BJ (cell line): ENCODE data around the gene FGGY. TPM values are rescaled to one million over a fixed set of nuclear protein-coding genes. Genes with fewer than 3 reads are reported as not detected.

ENCODE experiments used
- CTCF ChIA-PET: fragments of 350-600 bp; formaldehyde crosslinking; extraction: SDS; loops from one replicate; lab custom pipeline; 2021; ENCODE audit warnings: antibody characterized with exemption, inconsistent platforms; lab: Yijun Ruan, JAX
- POLR2A ChIA-PET: fragments of 300-600 bp; sonication (Branson Sonifier 250); formaldehyde crosslinking; extraction: SDS; loops from one replicate; lab custom pipeline; 2021; ENCODE audit warnings: antibody characterized with exemption; lab: Charles Lee
- DNase-seq: peaks from one replicate; pipeline ENCODE4 v3.0.0-alpha.2; 2011; ENCODE audit warnings: low read depth
- H3K27me3 ChIP-seq: 2 replicates; pipeline ENCODE4 v1.6.0; 2011; ENCODE audit warnings: low read length; ENCODE audit not compliant: control insufficient read depth, insufficient read depth
- H3K36me3 ChIP-seq: 2 replicates; pipeline ENCODE4 v1.5.1; 2011; ENCODE audit warnings: low read length; ENCODE audit not compliant: control insufficient read depth, insufficient read depth
- H3K4me3 ChIP-seq: 2 replicates; pipeline ENCODE4 v1.5.1; 2011; ENCODE audit warnings: low read depth, mild to moderate bottlenecking, control low read depth, low read length
- CTCF ChIP-seq: IDR thresholded peaks from 2 replicates; pipeline ENCODE4 v1.5.1; 2011; ENCODE audit warnings: low read depth, mild to moderate bottlenecking, control low read depth, inconsistent platforms, low read length, moderate library complexity; ENCODE audit not compliant: insufficient read depth
- polyA plus RNA-seq: library from polyadenylated mRNA; depleted of rRNA; stranded (reverse); fragments of >200 nt; gene quantifications from 2 replicates; pipeline ENCODE4 v1.2.3, GENCODE V29; 2011

FGGY gene
- polyA plus RNA-seq, 1 experiment: 9.9 TPM

DNA sequence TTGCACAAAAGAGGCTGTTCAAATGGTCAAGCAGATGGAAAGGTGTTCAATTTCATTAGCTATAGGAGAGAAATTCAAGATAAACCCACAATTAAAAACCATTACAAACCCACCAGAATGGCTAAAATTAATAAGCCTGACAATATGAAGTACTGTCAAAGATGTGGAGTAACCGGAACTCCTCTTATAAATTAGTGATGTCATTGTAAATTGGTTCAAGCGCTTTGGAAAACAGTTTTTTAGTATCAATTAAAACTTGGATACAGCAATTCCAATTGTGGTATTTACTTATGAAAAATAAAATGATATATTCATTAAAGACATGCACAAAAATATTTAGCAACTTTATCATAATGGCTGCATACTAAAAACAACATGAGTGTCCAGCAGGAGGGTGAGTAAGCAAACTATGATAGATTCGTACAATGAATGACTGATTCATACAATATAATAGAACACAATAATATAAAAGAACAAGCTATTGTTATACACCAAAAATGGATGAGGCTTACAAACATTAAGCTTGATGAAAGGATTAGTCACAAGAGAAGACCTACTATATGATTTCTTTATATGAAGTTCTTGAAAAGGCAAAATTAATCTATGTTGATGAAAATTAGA, 38.4 kb upstream of the FGGY start:
- TF ChIP-seq CTCF: no peak
- Histone ChIP-seq H3K27me3 (no peaks in the 10 kb centered on the region), H3K36me3 (no peaks in the 10 kb centered on the region), H3K4me3 (no peak overlapping the region)
- POLR2A ChIA-PET: no interaction called here
- DNase-seq: no peak
- CTCF ChIA-PET: no interaction called here

GRCh38 chr1:59261537-59261936, 35.4 kb upstream of the FGGY start:
- H3K27me3 ChIP-seq: no peaks in the 10 kb centered on the region
- no peaks in the 10 kb centered on the region for H3K36me3 ChIP-seq
- no peak for TF ChIP-seq CTCF
- no peak overlapping the region for H3K4me3 ChIP-seq
- ChIA-PET CTCF (interaction anchor here (1.0 kb wide), 1 partner anchor 11 kb away, joined by 4 read pairs; no protein-coding TSS in a partner anchor), POLR2A (no interaction called here)
- no peak for DNase-seq

DNA sequence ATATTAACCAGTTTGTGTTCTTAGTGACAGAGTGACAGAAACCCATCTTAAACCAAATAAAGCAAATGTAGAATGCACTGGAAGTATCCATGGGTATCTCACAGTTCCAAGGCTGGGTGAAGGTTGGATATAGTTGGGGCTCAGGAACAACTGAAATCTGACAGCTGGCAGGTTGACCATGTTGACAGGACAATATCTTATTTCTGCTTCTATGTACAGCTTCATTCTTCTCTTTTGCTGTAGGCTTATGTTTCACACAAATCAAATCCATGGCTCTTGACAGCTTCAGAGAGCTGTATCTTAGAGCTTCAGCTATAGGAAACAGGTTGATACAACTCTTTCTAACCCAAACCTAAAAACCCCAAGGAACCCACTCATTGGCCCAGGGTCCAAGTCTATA, 34.3 kb upstream of the FGGY start:
- CTCF ChIA-PET: no interaction called here
- Histone ChIP-seq H3K4me3 (no peak overlapping the region), H3K36me3 (no peaks in the 10 kb centered on the region), H3K27me3 (no peaks in the 10 kb centered on the region)
- no peak for DNase-seq
- no peak for TF ChIP-seq CTCF
- POLR2A ChIA-PET: no interaction called here

GRCh38 chr1:59263111-59263510, 33.8 kb upstream of the FGGY start:
- no peak for TF ChIP-seq CTCF
- CTCF ChIA-PET: no interaction called here
- no peak for DNase-seq
- Histone ChIP-seq H3K36me3 (no peaks in the 10 kb centered on the region), H3K27me3 (no peaks in the 10 kb centered on the region), H3K4me3 (no peak overlapping the region)
- POLR2A ChIA-PET: no interaction called here

DNA sequence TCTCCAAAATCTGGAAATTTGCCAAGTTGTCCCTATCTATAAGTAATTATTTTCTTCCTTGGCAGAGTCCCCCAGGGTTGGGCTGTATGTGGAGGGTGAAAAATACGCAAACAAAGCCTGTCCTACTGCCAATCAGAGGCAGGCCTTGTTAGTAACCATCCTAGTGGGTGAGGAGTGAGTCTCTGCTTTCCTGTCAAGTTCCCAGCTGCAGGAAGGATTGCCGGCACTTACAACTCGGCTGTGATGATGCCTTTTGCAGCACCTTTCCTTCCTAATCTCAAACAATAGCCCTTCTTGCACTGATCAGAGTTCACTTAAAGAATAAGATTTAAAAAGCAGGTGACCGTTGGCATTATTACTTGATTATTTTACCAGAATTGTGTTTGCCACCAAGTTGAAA, 31.3 kb upstream of the FGGY start:
- no peak for TF ChIP-seq CTCF
- ChIA-PET POLR2A (no interaction called here), CTCF (interaction anchor here (1.3 kb wide), 1 partner anchor 13 kb away, joined by 3 read pairs; no protein-coding TSS in a partner anchor)
- H3K27me3 ChIP-seq: no peaks in the 10 kb centered on the region
- H3K36me3 ChIP-seq: no peaks in the 10 kb centered on the region
- DNase-seq: no peak
- no peak overlapping the region for H3K4me3 ChIP-seq
